SK-N-MC (cell line): ENCODE results near the gene SMYD3.

Experiments used
- EZH2 ChIP-seq: fragments of 200-600 bp; sonication (generic); IDR thresholded peaks from one replicate; pipeline ENCODE4 v1.6.1; 2017; ENCODE audit warnings: antibody characterized with exemption
- FOXP2 ChIP-seq: optimal IDR thresholded peaks from 2 replicates; pipeline ENCODE3; 2011; ENCODE audit warnings: mild to moderate bottlenecking, moderate library complexity; ENCODE audit not compliant: insufficient read depth; ENCODE audit errors: extremely low read length, control extremely low read depth
- POLR2AphosphoS5 ChIP-seq: IDR thresholded peaks from 2 replicates; pipeline ENCODE4 v1.6.1; 2012; ENCODE audit warnings: mild to moderate bottlenecking, low read depth, low read length, borderline replicate concordance

- TF ChIP-seq EZH2 (no peak), FOXP2 (no peak), POLR2AphosphoS5 (no peak)
These were observed 90.8 kb downstream of the SMYD3 start for GRCh38 chr1:246416261-246416660.
